A549 (cell line): ENCODE measurements around the gene DIAPH1. TPM values are rescaled to one million over a fixed set of nuclear protein-coding genes. Genes with fewer than 3 reads are reported as not detected.

Experiments
- ATAC-seq, 2 experiments: fragments of 200-7000 bp in 1 of 2; fragments of >200 bp in 1 of 2; cut with Nextera tagmentation in 1 of 2; cut with Tn5 transposase in 1 of 2; 3 replicates each; pipeline versions ENCODE4 v1.8.0 to v1.9.1; 2018 to 2020; ENCODE audit warnings: mild to moderate bottlenecking in 1 of 2, moderate library complexity in 1 of 2
- CTCF ChIA-PET: fragments of 300-600 bp; sonication (Branson Sonifier 250); formaldehyde crosslinking; extraction: SDS; loops from one replicate; lab custom pipeline; 2021; ENCODE audit warnings: antibody characterized with exemption, inconsistent platforms; lab: Yijun Ruan, JAX
- POLR2A ChIA-PET: fragments of 350-600 bp; formaldehyde crosslinking; extraction: SDS; loops from one replicate; lab custom pipeline; 2021; ENCODE audit warnings: antibody characterized with exemption, inconsistent platforms; lab: Yijun Ruan, JAX
- DNase-seq, 2 experiments: peaks; one replicate each; pipeline versions ENCODE4 v3.0.0 to v3.0.0-alpha.2; 2011 to 2016; ENCODE audit warnings: low read depth in 1 of 2, low spot score in 1 of 2
- FAIRE-seq: peaks from 2 replicates; lab custom pipeline; 2011; peaks lifted over from hg19 to GRCh38; lab: Jason Lieb, UNC
- H3K27ac ChIP-seq, 2 experiments: fragments of >200 bp; sonication (Bioruptor Twin); formaldehyde crosslinking; 3 replicates each; pipeline ENCODE4 v1.5.1; 2016 to 2017
- H3K4me1 ChIP-seq: fragments of >200 bp; sonication (Bioruptor Twin); formaldehyde crosslinking; 3 replicates; pipeline ENCODE4 v1.6.1; 2016
- H3K4me2 ChIP-seq: fragments of >200 bp; sonication (Bioruptor Twin); formaldehyde crosslinking; 3 replicates; pipeline ENCODE4 v1.6.1; 2016
- H3K4me3 ChIP-seq: fragments of >200 bp; sonication (Bioruptor Twin); formaldehyde crosslinking; 3 replicates; pipeline ENCODE4 v1.5.1; 2016
- H3K9me3 ChIP-seq: fragments of >200 bp; sonication (Bioruptor Twin); formaldehyde crosslinking; 3 replicates; pipeline ENCODE4 v1.6.1; 2016
- BCL3 ChIP-seq: fragments of >200 bp; sonication (Bioruptor Twin); formaldehyde crosslinking; IDR thresholded peaks from 3 replicates; pipeline ENCODE4 v1.6.1; 2016
- BHLHE40 ChIP-seq: IDR thresholded peaks from 2 replicates; pipeline ENCODE4 v1.6.1; 2012; ENCODE audit warnings: low read depth, low read length, inconsistent platforms
- CBX8 ChIP-seq: fragments of 200-600 bp; sonication (generic); IDR thresholded peaks from 2 replicates; pipeline ENCODE4 v1.6.1; 2016
- CEBPB ChIP-seq, 2 experiments: fragments of >200 bp in 1 of 2; sonication (Bioruptor Twin) in 1 of 2; formaldehyde crosslinking in 1 of 2; IDR thresholded peaks; 2 replicates each; pipeline ENCODE4 v1.6.1; 2012 to 2016
- CHD2 ChIP-seq: fragments of 150-350 bp; IDR thresholded peaks from 2 replicates; pipeline ENCODE4 v1.6.1; 2014; ENCODE audit warnings: low read length; ENCODE audit not compliant: partially characterized antibody
- CHD4 ChIP-seq: fragments of 200-600 bp; sonication (generic); IDR thresholded peaks from 2 replicates; pipeline ENCODE4 v1.6.1; 2016; ENCODE audit warnings: antibody characterized with exemption, mild to moderate bottlenecking, borderline replicate concordance
- E2F6 ChIP-seq: IDR thresholded peaks from 2 replicates; pipeline ENCODE4 v1.6.1; 2012; ENCODE audit warnings: low read depth, borderline replicate concordance
- EHF ChIP-seq: fragments of 250-450 bp; sonication (Bioruptor Pico); IDR thresholded peaks from 2 replicates; pipeline ENCODE4 v1.5.0; 2020; ENCODE audit warnings: mild to moderate bottlenecking
- FOSL2 ChIP-seq, 2 experiments: fragments of 450-650 bp in 1 of 2; fragments of >200 bp in 1 of 2; sonication (Bioruptor Twin) in 1 of 2; formaldehyde crosslinking; IDR thresholded peaks; 2 replicates each; pipeline versions ENCODE4 v1.5.0 to v1.6.1; 2016 to 2020; ENCODE audit warnings: mild to moderate bottlenecking in 1 of 2, moderate library complexity in 1 of 2
- FOXS1 ChIP-seq: fragments of 250-450 bp; sonication (Bioruptor Pico); IDR thresholded peaks from 2 replicates; pipeline ENCODE4 v1.5.0; 2020; ENCODE audit warnings: mild to moderate bottlenecking, moderate library complexity
- GATA3 ChIP-seq: IDR thresholded peaks from 2 replicates; pipeline ENCODE4 v1.6.1; 2012; ENCODE audit warnings: borderline replicate concordance
- JUN ChIP-seq, 2 experiments: fragments of >200 bp; sonication (Bioruptor Twin); formaldehyde crosslinking; IDR thresholded peaks; 2 replicates in 1 of 2; 3 replicates in 1 of 2; pipeline ENCODE4 v1.6.1; 2016 to 2017
- KDM5A ChIP-seq: fragments of 200-600 bp; sonication (generic); IDR thresholded peaks from 2 replicates; pipeline ENCODE4 v1.6.1; 2016; ENCODE audit warnings: antibody characterized with exemption, mild to moderate bottlenecking
- MYC ChIP-seq: IDR thresholded peaks from 2 replicates; pipeline ENCODE4 v1.6.1; 2012; ENCODE audit warnings: mild to moderate bottlenecking, inconsistent platforms, low read length, improper control_type of control experiment, borderline replicate concordance
- NPAS2 ChIP-seq: fragments of 250-450 bp; sonication (Bioruptor Pico); IDR thresholded peaks from 2 replicates; pipeline ENCODE4 v1.8.0; 2022; ENCODE audit warnings: mild to moderate bottlenecking, moderate library complexity, borderline replicate concordance
- PHF8 ChIP-seq: fragments of 200-600 bp; sonication (generic); IDR thresholded peaks from 2 replicates; pipeline ENCODE4 v1.6.1; 2016; ENCODE audit warnings: low read depth, mild to moderate bottlenecking, antibody characterized with exemption, moderate library complexity, borderline replicate concordance
- POLR2AphosphoS2 ChIP-seq: conservative IDR thresholded peaks from 2 replicates; pipeline ENCODE4 v1.6.1; 2012; ENCODE audit warnings: low read length, improper control_type of control experiment, inconsistent platforms
- RARB ChIP-seq: fragments of 250-450 bp; sonication (Bioruptor Pico); IDR thresholded peaks from 2 replicates; pipeline ENCODE4 v1.8.0; 2021; ENCODE audit warnings: mild to moderate bottlenecking, moderate library complexity
- RCOR1 ChIP-seq: fragments of 150-350 bp; IDR thresholded peaks from 2 replicates; pipeline ENCODE4 v1.6.1; 2014; ENCODE audit warnings: antibody characterized with exemption, low read length, low read depth
- RFX5 ChIP-seq: fragments of 450-650 bp; IDR thresholded peaks from 2 replicates; pipeline ENCODE4 v1.7.1; 2014; ENCODE audit warnings: antibody characterized with exemption, mild to moderate bottlenecking, moderate library complexity
- TP53 ChIP-seq: fragments of 250-450 bp; sonication (Bioruptor Pico); IDR thresholded peaks from 2 replicates; pipeline ENCODE4 v1.5.0; 2021; ENCODE audit warnings: mild to moderate bottlenecking, moderate library complexity
- WGBS: methylation state at CpG from one replicate; pipeline ENCODE4 v1.1.6; 2017; ENCODE audit errors: missing lambda C conversion rate; 5-methylcytosine and 5-hydroxymethylcytosine counted together
- polyA plus RNA-seq, 4 experiments: library from polyadenylated mRNA; depleted of rRNA in 3 of 4; stranded (reverse); fragments of >200 nt; fragmentation: RNase III in 1 of 4; extraction: RNeasy Plus Mini Kit Qiagen cat#74134 plus additional on column Dnase treatment in 1 of 4; gene quantifications; 2 replicates in 3 of 4; 3 replicates in 1 of 4; pipeline ENCODE4 v1.2.3, GENCODE V29; 2011 to 2017
- TF ChIP-seq, protein P1 (sequence below): fragments of 250-450 bp; sonication (Bioruptor Pico); IDR thresholded peaks from 2 replicates; pipeline ENCODE4 v1.5.0; 2020; ENCODE audit warnings: low read depth, mild to moderate bottlenecking, moderate library complexity
- TF ChIP-seq, protein P2 (sequence below): fragments of 200-600 bp; sonication (generic); IDR thresholded peaks from 2 replicates; pipeline ENCODE4 v1.6.1; 2016; ENCODE audit warnings: antibody characterized with exemption, mild to moderate bottlenecking, moderate library complexity

DIAPH1 gene
- polyA plus RNA-seq, 2 of the 4 experiments (the other 2 are of a cell fraction): 53.4 to 59.8 TPM

DNA sequence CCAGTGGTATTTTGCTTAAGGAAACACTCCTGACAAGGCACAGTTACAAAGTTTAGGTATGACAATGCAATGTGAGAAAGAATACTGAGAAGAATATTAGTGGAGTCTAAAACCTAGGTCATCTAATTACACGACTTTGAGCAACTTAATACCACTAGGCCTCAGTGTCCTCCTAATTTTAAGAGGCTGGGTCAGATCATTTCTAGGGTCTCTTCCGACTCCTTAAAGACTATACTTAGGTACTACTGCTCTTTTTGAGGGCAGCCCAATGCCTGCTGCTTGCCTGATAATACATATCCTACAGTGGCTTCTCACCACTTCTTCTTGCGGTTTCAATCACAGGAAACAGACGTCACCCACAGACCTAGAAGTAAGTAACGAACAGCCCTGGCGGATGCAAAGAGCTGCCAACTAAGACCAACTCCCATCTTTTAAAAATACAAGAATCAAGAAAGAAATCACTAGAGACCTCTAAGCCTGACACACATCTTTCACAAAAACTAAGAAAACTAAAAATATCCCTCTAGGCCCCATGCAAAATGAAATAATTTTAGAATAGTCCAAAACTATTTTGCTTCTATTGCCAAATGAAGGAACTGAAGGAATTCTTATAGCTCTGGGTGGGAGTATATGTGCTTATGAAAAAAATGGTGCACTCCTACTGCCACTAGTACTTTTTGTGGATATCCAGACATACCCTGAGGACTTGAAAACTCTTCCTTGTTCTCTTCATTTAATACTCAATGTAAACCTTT lies 13.1 kb downstream of the DIAPH1 start:
- ChIA-PET POLR2A (no interaction called here), CTCF (interaction anchor here (1.5 to 5.8 kb wide), 2 partner anchors 12 to 14 kb away, joined by 5 to 56 read pairs; partner anchors contain the start of gene DIAPH1)
- Histone ChIP-seq H3K4me2 (peak overlapping the region; percentile 8; the same call in 1 of the 3 replicates), H3K27ac (peak overlapping the region in 1 of 2 experiments; percentile 18; a peak in 2 of 6 replicates), H3K4me1 (peaks cover 50% of the 10 kb centered on the region), H3K9me3 (no peaks in the 10 kb centered on the region), H3K4me3 (no peak overlapping the region)
- 80% methylated on average over 6 of the region's 6 CpGs for WGBS
- TF ChIP-seq, protein P1, sequence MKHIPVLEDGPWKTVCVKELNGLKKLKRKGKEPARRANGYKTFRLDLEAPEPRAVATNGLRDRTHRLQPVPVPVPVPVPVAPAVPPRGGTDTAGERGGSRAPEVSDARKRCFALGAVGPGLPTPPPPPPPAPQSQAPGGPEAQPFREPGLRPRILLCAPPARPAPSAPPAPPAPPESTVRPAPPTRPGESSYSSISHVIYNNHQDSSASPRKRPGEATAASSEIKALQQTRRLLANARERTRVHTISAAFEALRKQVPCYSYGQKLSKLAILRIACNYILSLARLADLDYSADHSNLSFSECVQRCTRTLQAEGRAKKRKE: no peak
- TF ChIP-seq RARB (CRISPR knock-in tag): no peak
- no peak for TF ChIP-seq FOXS1 (CRISPR knock-in tag)
- TF ChIP-seq GATA3: no peak
- TF ChIP-seq NPAS2 (CRISPR knock-in tag): no peak
- no peak for TF ChIP-seq CEBPB (IDR thresholded peaks at IDR 0.05)
- no peak for TF ChIP-seq JUN (IDR thresholded peaks at IDR 0.05)
- TF ChIP-seq TP53 (CRISPR knock-in tag): no peak
- TF ChIP-seq CBX8: no peak
- TF ChIP-seq POLR2AphosphoS2: no peak
- FAIRE-seq: no peak
- no peak for DNase-seq
- ATAC-seq: no peak

- ChIA-PET POLR2A (interaction anchor here (1.2 kb wide), 2 partner anchors 10 to 33 kb away, joined by 4 read pairs; partner anchors contain the start of genes HDAC3 and RELL2), CTCF (interaction anchor here (1.6 to 9.1 kb wide), 3 partner anchors 11 to 23 kb away, joined by 3 to 85 read pairs (median 35); partner anchors contain the start of gene DIAPH1)
- peak overlapping the region in 1 of 2 experiments; percentile 38; a peak in 3 of 6 replicates for H3K27ac ChIP-seq
- TF ChIP-seq BHLHE40 (no peak), EHF (CRISPR knock-in tag) (no peak), CEBPB (IDR thresholded peaks at IDR 0.05) (peak; percentile 82 to 90), BCL3 (no peak), RARB (CRISPR knock-in tag) (no peak), KDM5A (no peak), CHD2 (no peak), CBX8 (no peak), RCOR1 (no peak), RFX5 (no peak), CHD4 (no peak), E2F6 (no peak), FOSL2 (IDR thresholded peaks at IDR 0.05) (no peak), FOSL2 (CRISPR knock-in tag; IDR thresholded peaks at IDR 0.05) (peak; percentile 82), PHF8 (no peak), MYC (no peak)
- TF ChIP-seq, protein P2, sequence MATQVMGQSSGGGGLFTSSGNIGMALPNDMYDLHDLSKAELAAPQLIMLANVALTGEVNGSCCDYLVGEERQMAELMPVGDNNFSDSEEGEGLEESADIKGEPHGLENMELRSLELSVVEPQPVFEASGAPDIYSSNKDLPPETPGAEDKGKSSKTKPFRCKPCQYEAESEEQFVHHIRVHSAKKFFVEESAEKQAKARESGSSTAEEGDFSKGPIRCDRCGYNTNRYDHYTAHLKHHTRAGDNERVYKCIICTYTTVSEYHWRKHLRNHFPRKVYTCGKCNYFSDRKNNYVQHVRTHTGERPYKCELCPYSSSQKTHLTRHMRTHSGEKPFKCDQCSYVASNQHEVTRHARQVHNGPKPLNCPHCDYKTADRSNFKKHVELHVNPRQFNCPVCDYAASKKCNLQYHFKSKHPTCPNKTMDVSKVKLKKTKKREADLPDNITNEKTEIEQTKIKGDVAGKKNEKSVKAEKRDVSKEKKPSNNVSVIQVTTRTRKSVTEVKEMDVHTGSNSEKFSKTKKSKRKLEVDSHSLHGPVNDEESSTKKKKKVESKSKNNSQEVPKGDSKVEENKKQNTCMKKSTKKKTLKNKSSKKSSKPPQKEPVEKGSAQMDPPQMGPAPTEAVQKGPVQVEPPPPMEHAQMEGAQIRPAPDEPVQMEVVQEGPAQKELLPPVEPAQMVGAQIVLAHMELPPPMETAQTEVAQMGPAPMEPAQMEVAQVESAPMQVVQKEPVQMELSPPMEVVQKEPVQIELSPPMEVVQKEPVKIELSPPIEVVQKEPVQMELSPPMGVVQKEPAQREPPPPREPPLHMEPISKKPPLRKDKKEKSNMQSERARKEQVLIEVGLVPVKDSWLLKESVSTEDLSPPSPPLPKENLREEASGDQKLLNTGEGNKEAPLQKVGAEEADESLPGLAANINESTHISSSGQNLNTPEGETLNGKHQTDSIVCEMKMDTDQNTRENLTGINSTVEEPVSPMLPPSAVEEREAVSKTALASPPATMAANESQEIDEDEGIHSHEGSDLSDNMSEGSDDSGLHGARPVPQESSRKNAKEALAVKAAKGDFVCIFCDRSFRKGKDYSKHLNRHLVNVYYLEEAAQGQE: no peak
- no peaks in the 10 kb centered on the region for H3K9me3 ChIP-seq
- H3K4me2 ChIP-seq: peak overlapping the region; percentile 59
- WGBS: 26% methylated on average over 6 of the region's 6 CpGs
- ATAC-seq (peak; percentile 95 to 98), DNase-seq (peak; percentile 80 to 92), FAIRE-seq (peak; percentile 51)
- no peak overlapping the region for H3K4me3 ChIP-seq
- peaks cover 49% of the 10 kb centered on the region for H3K4me1 ChIP-seq
These were observed 14.7 kb downstream of the DIAPH1 start for GRCh38 chr5:141603923-141604717.
